Measurements from ENCODE around the gene METRN.
A peak's percentile ranks its signal among the peaks of the same experiment; 100 is the strongest.

DNA sequence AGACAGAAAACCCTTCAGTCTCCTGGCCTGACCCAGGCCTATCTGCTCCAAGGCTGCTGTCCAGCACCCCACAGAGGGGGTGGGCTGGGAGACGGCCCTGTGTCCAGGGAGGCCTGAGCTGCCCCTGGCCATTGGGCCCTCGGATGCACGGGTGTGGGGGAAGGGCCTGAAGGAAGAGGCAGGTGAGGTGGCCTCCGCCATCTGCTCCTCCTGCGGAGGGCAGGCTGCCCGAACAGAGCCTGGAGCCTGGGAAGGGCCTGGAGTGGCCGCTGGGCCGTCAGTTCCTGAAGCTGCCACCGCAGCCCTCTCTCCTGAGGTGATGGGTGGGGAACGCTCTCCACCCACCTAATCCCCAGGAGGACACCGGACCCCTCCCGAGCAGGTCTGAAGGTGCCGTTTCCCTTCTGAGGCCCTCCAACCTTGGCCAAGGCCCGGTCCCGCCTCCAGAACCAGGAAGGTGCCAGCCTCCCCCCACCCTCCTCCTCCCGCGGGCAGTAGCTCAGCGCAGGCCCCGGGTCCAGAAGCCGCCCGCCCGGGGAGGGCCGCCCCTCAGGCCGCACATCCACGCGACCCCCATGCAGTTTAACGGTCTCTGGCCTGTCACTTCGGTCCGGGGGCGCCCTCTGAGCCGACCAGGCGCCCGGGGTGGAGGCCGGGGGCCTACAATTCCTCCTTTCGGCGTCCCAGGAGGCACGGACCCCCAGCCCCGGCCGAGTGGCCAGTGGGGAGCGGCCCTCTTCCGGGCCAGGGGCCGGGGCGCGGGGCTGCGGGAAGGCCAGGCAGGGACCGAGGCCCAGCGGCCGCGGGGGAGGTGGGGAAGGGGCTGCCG lies 10.2 kb upstream of the METRN start:
- TF ChIP-seq, protein P1, sequence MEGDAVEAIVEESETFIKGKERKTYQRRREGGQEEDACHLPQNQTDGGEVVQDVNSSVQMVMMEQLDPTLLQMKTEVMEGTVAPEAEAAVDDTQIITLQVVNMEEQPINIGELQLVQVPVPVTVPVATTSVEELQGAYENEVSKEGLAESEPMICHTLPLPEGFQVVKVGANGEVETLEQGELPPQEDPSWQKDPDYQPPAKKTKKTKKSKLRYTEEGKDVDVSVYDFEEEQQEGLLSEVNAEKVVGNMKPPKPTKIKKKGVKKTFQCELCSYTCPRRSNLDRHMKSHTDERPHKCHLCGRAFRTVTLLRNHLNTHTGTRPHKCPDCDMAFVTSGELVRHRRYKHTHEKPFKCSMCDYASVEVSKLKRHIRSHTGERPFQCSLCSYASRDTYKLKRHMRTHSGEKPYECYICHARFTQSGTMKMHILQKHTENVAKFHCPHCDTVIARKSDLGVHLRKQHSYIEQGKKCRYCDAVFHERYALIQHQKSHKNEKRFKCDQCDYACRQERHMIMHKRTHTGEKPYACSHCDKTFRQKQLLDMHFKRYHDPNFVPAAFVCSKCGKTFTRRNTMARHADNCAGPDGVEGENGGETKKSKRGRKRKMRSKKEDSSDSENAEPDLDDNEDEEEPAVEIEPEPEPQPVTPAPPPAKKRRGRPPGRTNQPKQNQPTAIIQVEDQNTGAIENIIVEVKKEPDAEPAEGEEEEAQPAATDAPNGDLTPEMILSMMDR (conservative IDR thresholded peaks at IDR 0.05 in 1 of 2, IDR thresholded peaks at IDR 0.05 in 1 of 2; ENCODE audit: low read depth in 1 of 2, low read length in 2 of 2) = no peak
- peak; percentile 94 for TF ChIP-seq EZH2 (IDR thresholded peaks at IDR 0.05; ENCODE audit: low read length, missing control alignments)

Data from fibroblast of lung (primary cell).